Neural progenitor cell (in vitro differentiated cells): Measurements from ENCODE around the gene COL24A1.
"Not testable (repeated sequence)": the region's sequence is repeated elsewhere in the genome, so short reads cannot be mapped to it uniquely, and the experiment has no call there.

Experiments used
- EZH2phosphoT487 ChIP-seq: fragments of 200-600 bp; sonication (generic); IDR thresholded peaks from 2 replicates; pipeline ENCODE4 v1.6.1; 2017; ENCODE audit warnings: antibody characterized with exemption
- TF ChIP-seq, protein P1 (sequence below): fragments of 200-600 bp; sonication (generic); IDR thresholded peaks from 2 replicates; pipeline ENCODE4 v1.5.1; 2017; ENCODE audit warnings: antibody characterized with exemption, mild to moderate bottlenecking

DNA sequence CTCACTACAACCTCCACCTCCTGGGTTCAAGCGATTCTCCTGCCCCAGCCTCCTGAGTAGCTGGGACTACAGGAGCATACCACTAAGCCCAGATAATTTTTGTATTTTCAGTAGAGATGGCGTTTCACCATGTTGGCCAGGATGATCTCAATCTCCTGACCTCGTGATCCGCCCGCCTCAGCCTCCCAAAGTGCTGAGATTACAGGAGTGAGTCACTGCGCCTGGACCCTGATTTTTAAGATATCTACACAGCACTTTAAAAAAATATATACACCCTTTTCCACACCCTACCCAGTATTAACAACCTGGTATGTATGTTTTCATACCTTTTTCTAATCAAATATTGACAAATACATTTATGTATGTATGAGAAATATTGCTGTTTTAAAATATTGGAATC, 379.6 kb downstream of the COL24A1 start:
- TF ChIP-seq, protein P1, sequence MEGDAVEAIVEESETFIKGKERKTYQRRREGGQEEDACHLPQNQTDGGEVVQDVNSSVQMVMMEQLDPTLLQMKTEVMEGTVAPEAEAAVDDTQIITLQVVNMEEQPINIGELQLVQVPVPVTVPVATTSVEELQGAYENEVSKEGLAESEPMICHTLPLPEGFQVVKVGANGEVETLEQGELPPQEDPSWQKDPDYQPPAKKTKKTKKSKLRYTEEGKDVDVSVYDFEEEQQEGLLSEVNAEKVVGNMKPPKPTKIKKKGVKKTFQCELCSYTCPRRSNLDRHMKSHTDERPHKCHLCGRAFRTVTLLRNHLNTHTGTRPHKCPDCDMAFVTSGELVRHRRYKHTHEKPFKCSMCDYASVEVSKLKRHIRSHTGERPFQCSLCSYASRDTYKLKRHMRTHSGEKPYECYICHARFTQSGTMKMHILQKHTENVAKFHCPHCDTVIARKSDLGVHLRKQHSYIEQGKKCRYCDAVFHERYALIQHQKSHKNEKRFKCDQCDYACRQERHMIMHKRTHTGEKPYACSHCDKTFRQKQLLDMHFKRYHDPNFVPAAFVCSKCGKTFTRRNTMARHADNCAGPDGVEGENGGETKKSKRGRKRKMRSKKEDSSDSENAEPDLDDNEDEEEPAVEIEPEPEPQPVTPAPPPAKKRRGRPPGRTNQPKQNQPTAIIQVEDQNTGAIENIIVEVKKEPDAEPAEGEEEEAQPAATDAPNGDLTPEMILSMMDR: not testable (repeated sequence)
- not testable (repeated sequence) for TF ChIP-seq EZH2phosphoT487
